OCI-LY7 (cell line): ENCODE measurements around the gene BPIFB2. TPM values are rescaled to one million over a fixed set of nuclear protein-coding genes. Genes with fewer than 3 reads are reported as not detected.
A peak's percentile ranks its signal among the peaks of the same experiment; 100 is the strongest.
"Not testable (repeated sequence)": the region's sequence is repeated elsewhere in the genome, so short reads cannot be mapped to it uniquely, and the experiment has no call there.

Experiments used
- BruUV-seq: library from RNA; stranded (reverse); fragments of 400-500 nt; replicated peaks from 2 replicates; lab custom pipeline; 2021; lab: Mats Ljungman, UMichigan
- CTCF ChIA-PET: fragments of 300-600 bp; sonication (Branson Sonifier 250); formaldehyde crosslinking; loops from one replicate; lab custom pipeline; 2022; ENCODE audit warnings: antibody characterized with exemption; ENCODE audit not compliant: unreplicated experiment; lab: Charles Lee
- POLR2A ChIA-PET: fragments of 300-600 bp; sonication (Branson Sonifier 250); formaldehyde crosslinking; loops from one replicate; lab custom pipeline; 2022; ENCODE audit warnings: antibody characterized with exemption; lab: Charles Lee
- DNase-seq: peaks from one replicate; pipeline ENCODE4 v3.0.0-alpha.2; 2015; ENCODE audit warnings: low spot score
- H2AFZ ChIP-seq: fragments of 200-600 bp; sonication (generic), shearing (Covaris generic); 2 replicates; pipeline ENCODE4 v1.6.1; 2014; ENCODE audit warnings: mild to moderate bottlenecking, antibody characterized with exemption, low read length, moderate library complexity
- H3K27ac ChIP-seq: fragments of 200-600 bp; sonication (generic); 2 replicates; pipeline ENCODE4 v1.5.1; 2014; ENCODE audit warnings: mixed run types, low read depth, mild to moderate bottlenecking, moderate library complexity, low read length, inconsistent platforms; ENCODE audit not compliant: poor library complexity, severe bottlenecking
- H3K36me3 ChIP-seq: fragments of 200-600 bp; sonication (generic); 2 replicates; pipeline ENCODE4 v1.6.1; 2014; ENCODE audit warnings: mild to moderate bottlenecking, antibody characterized with exemption, low read length, moderate library complexity, mixed read lengths; ENCODE audit not compliant: insufficient read depth
- H3K4me1 ChIP-seq: fragments of 200-600 bp; sonication (generic); 2 replicates; pipeline ENCODE4 v1.5.1; 2014; ENCODE audit warnings: mild to moderate bottlenecking, low read length; ENCODE audit not compliant: insufficient read depth, poor library complexity, severe bottlenecking
- H3K4me2 ChIP-seq: fragments of 200-600 bp; sonication (generic); 2 replicates; pipeline ENCODE4 v1.6.1; 2014; ENCODE audit warnings: mild to moderate bottlenecking, low read length
- H3K4me3 ChIP-seq: fragments of 200-600 bp; sonication (generic); 2 replicates; pipeline ENCODE4 v1.5.1; 2014; ENCODE audit warnings: mild to moderate bottlenecking, low read depth, low read length; ENCODE audit not compliant: poor library complexity, severe bottlenecking
- H3K79me2 ChIP-seq: fragments of 200-600 bp; sonication (generic); 2 replicates; pipeline ENCODE4 v1.6.1; 2016; ENCODE audit warnings: low read depth, mild to moderate bottlenecking, low read length, moderate library complexity, mixed read lengths; ENCODE audit not compliant: insufficient read depth
- H3K9me2 ChIP-seq: fragments of 200-600 bp; sonication (generic); 2 replicates; pipeline ENCODE4 v1.6.1; 2016; ENCODE audit warnings: mild to moderate bottlenecking, low read length, mixed read lengths; ENCODE audit not compliant: insufficient read depth
- H3K9me3 ChIP-seq: fragments of 200-600 bp; sonication (generic); 2 replicates; pipeline ENCODE4 v1.6.1; 2014; ENCODE audit warnings: mild to moderate bottlenecking, mixed run types, low read length, mixed read lengths
- H4K20me1 ChIP-seq: fragments of 200-600 bp; sonication (generic); 2 replicates; pipeline ENCODE4 v1.6.1; 2014; ENCODE audit warnings: mild to moderate bottlenecking, antibody characterized with exemption, low read length, moderate library complexity, mixed read lengths; ENCODE audit not compliant: insufficient read depth
- CTCF ChIP-seq: fragments of 200-600 bp; sonication (generic); conservative IDR thresholded peaks from 2 replicates; pipeline ENCODE4 v1.5.1; 2014; ENCODE audit warnings: mild to moderate bottlenecking, antibody characterized with exemption, low read length, moderate library complexity, mixed read lengths
- EZH2phosphoT487 ChIP-seq: fragments of 200-600 bp; sonication (generic); IDR thresholded peaks from 2 replicates; pipeline ENCODE4 v1.6.1; 2018; ENCODE audit warnings: low read depth, borderline replicate concordance, mild to moderate bottlenecking, mixed run types, antibody characterized with exemption, low read length, moderate library complexity, mixed read lengths
- intact Hi-C: fragments of 100-400 bp; cut with micrococcal nuclease; formaldehyde crosslinking; loops from one replicate; pipeline ENCODE4 v1.10.0; 2022; ENCODE audit not compliant: unreplicated experiment
- total RNA-seq, 2 experiments: library from RNA; depleted of rRNA in 1 of 2; stranded (reverse); fragments of >200 nt in 1 of 2; shearing (Covaris generic) in 1 of 2; gene quantifications; 2 replicates each; pipeline ENCODE4 v1.2.3, GENCODE V29; 2014 to 2022

The BPIFB2 gene
- total RNA-seq, 2 experiments from 2014 or later: not detected

GRCh38 chr20:33042430-33042829 lies 34.9 kb downstream of the BPIFB2 start:
- CTCF ChIA-PET: no interaction called here
- Histone ChIP-seq H3K4me3 (no peak overlapping the region), H3K9me2 (no peaks in the 10 kb centered on the region), H2AFZ (no peak overlapping the region), H3K36me3 (no peaks in the 10 kb centered on the region), H3K79me2 (no peaks in the 10 kb centered on the region), H3K4me2 (no peak overlapping the region), H3K9me3 (no peaks in the 10 kb centered on the region), H3K4me1 (no peaks in the 10 kb centered on the region), H3K27ac (no peak overlapping the region), H4K20me1 (no peaks in the 10 kb centered on the region)
- POLR2A ChIA-PET: no interaction called here
- DNase-seq: no peak
- no TSS peak for BruUV-seq
- intact Hi-C loops: no loop called here
- TF ChIP-seq CTCF (no peak), EZH2phosphoT487 (no peak)

GRCh38 chr20:33042983-33043730 lies 35.7 kb downstream of the BPIFB2 start:
- Histone ChIP-seq H3K4me1 (no peaks in the 10 kb centered on the region), H2AFZ (no peak overlapping the region), H3K4me3 (no peak overlapping the region), H3K79me2 (no peaks in the 10 kb centered on the region), H3K9me2 (no peaks in the 10 kb centered on the region), H3K4me2 (no peak overlapping the region), H3K9me3 (no peaks in the 10 kb centered on the region), H3K27ac (no peak overlapping the region), H3K36me3 (no peaks in the 10 kb centered on the region), H4K20me1 (no peaks in the 10 kb centered on the region)
- intact Hi-C loops: no loop called here
- no peak for TF ChIP-seq EZH2phosphoT487
- no peak for TF ChIP-seq CTCF
- BruUV-seq: no TSS peak
- CTCF ChIA-PET: no interaction called here
- POLR2A ChIA-PET: interaction anchor here (0.6 kb wide), 1 partner anchor 505 kb away, joined by 3 read pairs; no protein-coding TSS in a partner anchor
- no peak for DNase-seq

GRCh38 chr20:33043731-33044181 lies 36.3 kb downstream of the BPIFB2 start:
- no peak overlapping the region for H3K4me3 ChIP-seq
- no peaks in the 10 kb centered on the region for H3K9me2 ChIP-seq
- no peaks in the 10 kb centered on the region for H3K79me2 ChIP-seq
- intact Hi-C loops: no loop called here
- no peak for TF ChIP-seq CTCF
- no peak for TF ChIP-seq EZH2phosphoT487
- no peaks in the 10 kb centered on the region for H4K20me1 ChIP-seq
- H3K36me3 ChIP-seq: no peaks in the 10 kb centered on the region
- DNase-seq: no peak
- CTCF ChIA-PET: no interaction called here
- no peak overlapping the region for H2AFZ ChIP-seq
- no peak overlapping the region for H3K27ac ChIP-seq
- no peaks in the 10 kb centered on the region for H3K4me1 ChIP-seq
- H3K4me2 ChIP-seq: no peak overlapping the region
- H3K9me3 ChIP-seq: no peaks in the 10 kb centered on the region
- POLR2A ChIA-PET: interaction anchor here (0.6 kb wide), 1 partner anchor 505 kb away, joined by 3 read pairs; no protein-coding TSS in a partner anchor
- BruUV-seq: no TSS peak

- H3K27ac ChIP-seq: not testable (repeated sequence)
Observed at GRCh38 chr20:33045129-33045721, 37.7 kb downstream of the BPIFB2 start.

More at GRCh38 chr20:33045129-33045721, 37.7 kb downstream of the BPIFB2 start:
- H3K4me2 ChIP-seq, H3K4me3 ChIP-seq, H3K36me3 ChIP-seq, H3K79me2 ChIP-seq, intact Hi-C loops, H3K9me3 ChIP-seq, POLR2A ChIA-PET, BruUV-seq, H4K20me1 ChIP-seq, H3K4me1 ChIP-seq, H3K9me2 ChIP-seq, CTCF ChIA-PET, H2AFZ ChIP-seq: not testable (repeated sequence)
- peak; percentile 13 for DNase-seq
